HCT116 (cell line): ENCODE measurements around the gene OTOG. TPM values are rescaled to one million over a fixed set of nuclear protein-coding genes. Genes with fewer than 3 reads are reported as not detected.

Experiments
- ATAC-seq: fragments of 200-7000 bp; cut with Tn5 transposase; 2 replicates; pipeline ENCODE4 v1.9.1; 2020; ENCODE audit warnings: mild to moderate bottlenecking, moderate library complexity
- BruUV-seq: library from RNA; stranded (reverse); fragments of 400-500 nt; replicated peaks from 2 replicates; lab custom pipeline; 2021; lab: Mats Ljungman, UMichigan
- CTCF ChIA-PET: fragments of 300-600 bp; sonication (Branson Sonifier 250); formaldehyde crosslinking; loops from one replicate; lab custom pipeline; 2021; ENCODE audit warnings: antibody characterized with exemption; lab: Charles Lee
- POLR2A ChIA-PET: fragments of 300-600, 350-600 bp; sonication (Branson Sonifier 250); formaldehyde crosslinking; loops from one replicate; lab custom pipeline; 2021; ENCODE audit warnings: antibody characterized with exemption; lab: Charles Lee
- RAD21 ChIA-PET, 2 experiments: fragments of 300-600 bp; sonication (Branson Sonifier 250); formaldehyde crosslinking; loops; one replicate each; lab custom pipeline; 2023; ENCODE audit warnings: low total read pairs in 2 of 2; ENCODE audit not compliant: uncharacterized antibody in 2 of 2, unreplicated experiment in 2 of 2, low non-redundant PET in 1 of 2; lab: Charles Lee
- DNase-seq: peaks from one replicate; pipeline ENCODE4 v3.0.0-alpha.2; 2010; ENCODE audit warnings: low read depth, low spot score
- H2AFZ ChIP-seq: fragments of 200-600 bp; shearing (Covaris generic), sonication (generic); 2 replicates; pipeline ENCODE4 v1.6.1; 2017; ENCODE audit warnings: low read depth, mixed run types, mixed read lengths, antibody characterized with exemption, low read length; ENCODE audit not compliant: poor library complexity, severe bottlenecking
- H3K27ac ChIP-seq: 2 replicates; pipeline ENCODE4 v1.5.1; 2012; ENCODE audit warnings: low read depth, low read length
- H3K27me3 ChIP-seq: fragments of 200-600 bp; sonication (generic); 2 replicates; pipeline ENCODE4 v1.6.1; 2016; ENCODE audit warnings: mixed run types, low read length, mixed read lengths; ENCODE audit not compliant: insufficient read depth
- H3K36me3 ChIP-seq, 2 experiments: fragments of 200-500 bp in 1 of 2; fragments of 200-600 bp in 1 of 2; sonication (Bioruptor generic) in 1 of 2; sonication (generic) in 1 of 2; 2 replicates each; pipeline versions ENCODE4 v1.5.1 to v1.6.1; 2014 to 2016; ENCODE audit warnings: low read length in 2 of 2, inconsistent platforms in 1 of 2, mixed read lengths in 1 of 2, mixed run types in 1 of 2; ENCODE audit not compliant: insufficient read depth in 2 of 2, control insufficient read depth in 1 of 2
- H3K4me1 ChIP-seq, 2 experiments: fragments of 200-600 bp in 1 of 2; sonication (generic) in 1 of 2; 2 replicates each; pipeline versions ENCODE4 v1.5.1 to v1.6.1; 2012 to 2017; ENCODE audit warnings: low read length in 2 of 2, inconsistent platforms in 1 of 2, mild to moderate bottlenecking in 1 of 2, mixed read lengths in 1 of 2, mixed run types in 1 of 2, moderate library complexity in 1 of 2; ENCODE audit not compliant: insufficient read depth in 2 of 2, control insufficient read depth in 1 of 2
- H3K4me2 ChIP-seq: fragments of 200-600 bp; sonication (generic); 2 replicates; pipeline ENCODE4 v1.6.1; 2017; ENCODE audit warnings: mixed run types, low read length, mixed read lengths
- H3K4me3 ChIP-seq, 2 experiments: fragments of 200-600 bp in 1 of 2; sonication (generic) in 1 of 2; replicated peaks in 1 of 2; 2 replicates each; pipeline ENCODE4 v1.5.1; 2011 to 2016; ENCODE audit warnings: low read length in 2 of 2, control low read depth in 1 of 2, low read depth in 1 of 2, mild to moderate bottlenecking in 1 of 2, mixed read lengths in 1 of 2, mixed run types in 1 of 2
- H3K79me2 ChIP-seq: fragments of 200-600 bp; sonication (generic); 2 replicates; pipeline ENCODE4 v1.6.1; 2017; ENCODE audit warnings: mild to moderate bottlenecking, mixed run types, low read length, moderate library complexity, mixed read lengths; ENCODE audit not compliant: insufficient read depth
- H3K9ac ChIP-seq: fragments of 200-600 bp; sonication (generic); 2 replicates; pipeline ENCODE4 v1.6.1; 2016; ENCODE audit warnings: low read length, mixed read lengths
- H3K9me2 ChIP-seq: fragments of 200-600 bp; sonication (generic), shearing (Covaris generic); 2 replicates; pipeline ENCODE4 v1.6.1; 2017; ENCODE audit warnings: mixed run types, mild to moderate bottlenecking, moderate library complexity; ENCODE audit not compliant: insufficient read depth
- H3K9me3 ChIP-seq, 2 experiments: fragments of 200-500 bp in 1 of 2; fragments of 200-600 bp in 1 of 2; sonication (Bioruptor generic) in 1 of 2; sonication (generic) in 1 of 2; 2 replicates each; pipeline ENCODE4 v1.6.1; 2014 to 2017; ENCODE audit warnings: low read length in 2 of 2, mixed read lengths in 2 of 2, inconsistent platforms in 1 of 2, low read depth in 1 of 2, mild to moderate bottlenecking in 1 of 2, mixed run types in 1 of 2, moderate library complexity in 1 of 2; ENCODE audit not compliant: control insufficient read depth in 1 of 2, insufficient read depth in 1 of 2
- H4K20me1 ChIP-seq: fragments of 200-600 bp; sonication (generic), shearing (Covaris generic); 2 replicates; pipeline ENCODE4 v1.6.1; 2017; ENCODE audit warnings: mixed run types, mild to moderate bottlenecking, moderate library complexity; ENCODE audit not compliant: insufficient read depth
- ATF3 ChIP-seq: IDR thresholded peaks from 2 replicates; pipeline ENCODE4 v1.6.1; 2012
- CEBPB ChIP-seq: IDR thresholded peaks from 2 replicates; pipeline ENCODE4 v1.6.1; 2012; ENCODE audit warnings: low read depth
- ELF1 ChIP-seq: IDR thresholded peaks from 2 replicates; pipeline ENCODE4 v1.6.1; 2012; ENCODE audit warnings: low read depth, borderline replicate concordance
- MAX ChIP-seq: IDR thresholded peaks from 2 replicates; pipeline ENCODE4 v1.6.1; 2012
- POLR2A ChIP-seq: IDR thresholded peaks from 2 replicates; pipeline ENCODE4 v1.7.0; 2011; ENCODE audit warnings: borderline replicate concordance; ENCODE audit not compliant: insufficient read depth, insufficient read length; ENCODE audit errors: extremely low read depth
- RAD21 ChIP-seq: IDR thresholded peaks from 2 replicates; pipeline ENCODE4 v1.6.1; 2012; ENCODE audit warnings: low read depth, mild to moderate bottlenecking
- SIN3A ChIP-seq: IDR thresholded peaks from 2 replicates; pipeline ENCODE4 v1.6.1; 2012; ENCODE audit warnings: low read depth
- YY1 ChIP-seq: IDR thresholded peaks from 2 replicates; pipeline ENCODE4 v1.6.1; 2011; ENCODE audit warnings: low read length, low read depth, moderate library complexity, mild to moderate bottlenecking; ENCODE audit not compliant: insufficient replicate concordance; ENCODE audit errors: extremely low read depth
- ZNF274 ChIP-seq: fragments of 200-500 bp; sonication (Bioruptor generic); IDR thresholded peaks from 2 replicates; pipeline ENCODE4 v1.6.1; 2014; ENCODE audit warnings: mild to moderate bottlenecking, low read depth, low read length, inconsistent platforms
- intact Hi-C: fragments of 100-400 bp; cut with micrococcal nuclease; formaldehyde crosslinking; loops from 2 replicates; pipeline ENCODE4 v1.10.0; 2022
- total RNA-seq: library from RNA; stranded (reverse); gene quantifications from one replicate; pipeline ENCODE4 v1.2.1, GENCODE V29; 2021; ENCODE audit not compliant: unreplicated experiment
- TF ChIP-seq, protein P1 (sequence below), 3 experiments: fragments of 200-600 bp in 1 of 3; sonication (generic) in 1 of 3; IDR thresholded peaks in 2 of 3; conservative IDR thresholded peaks in 1 of 3; 2 replicates each; pipeline ENCODE4 v1.5.1; 2012 to 2017; ENCODE audit warnings: low read depth in 2 of 3, low read length in 2 of 3, antibody characterized with exemption in 1 of 3, borderline replicate concordance in 1 of 3, control low read depth in 1 of 3, mild to moderate bottlenecking in 1 of 3, mixed read lengths in 1 of 3, mixed run types in 1 of 3, moderate library complexity in 1 of 3; ENCODE audit not compliant: insufficient read depth in 1 of 3

The OTOG gene
- total RNA-seq, 1 experiment from 2014 or later: 0.07 TPM

DNA sequence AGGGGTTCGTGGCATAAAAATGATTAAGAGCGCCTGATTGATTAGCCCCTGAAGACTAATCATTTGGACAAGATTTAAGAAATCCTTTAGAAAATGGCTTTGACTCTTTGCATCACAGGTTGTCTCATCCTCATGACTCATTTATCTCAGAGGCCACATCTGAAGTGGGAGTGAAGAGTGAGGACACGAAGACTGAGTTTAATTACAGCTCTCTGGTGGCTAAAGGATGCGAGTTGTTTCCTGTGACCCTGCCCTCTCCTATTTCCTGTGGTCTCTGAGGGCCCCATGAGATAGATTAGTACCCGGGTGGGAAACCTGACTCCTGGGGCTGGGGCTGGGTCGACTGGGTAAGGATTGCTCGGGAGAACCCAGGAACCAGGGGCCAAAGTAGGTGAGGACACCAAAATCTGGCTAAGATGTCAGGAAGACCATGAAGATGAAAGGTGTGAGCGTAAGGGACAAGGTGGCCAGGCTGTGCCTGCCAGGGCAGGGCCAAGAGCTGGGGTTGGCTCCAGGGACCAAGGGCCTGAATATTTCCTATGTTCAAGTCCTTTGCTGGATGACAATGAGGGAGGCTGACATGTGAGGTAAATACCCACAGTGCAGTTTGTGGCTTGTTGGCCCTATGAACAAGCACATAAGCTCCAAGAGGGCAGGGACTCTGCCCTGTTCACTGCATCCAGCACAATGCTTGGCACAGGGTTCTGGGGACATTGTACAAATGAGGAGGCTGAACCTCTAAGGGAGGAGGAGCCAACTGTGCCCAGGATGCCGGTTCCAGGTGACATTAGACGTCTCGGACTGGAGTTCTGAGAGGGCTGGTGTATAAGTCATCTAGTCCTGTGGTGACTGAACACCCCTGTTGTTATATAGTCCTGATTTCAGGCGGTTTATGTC, 3.6 kb downstream of the OTOG start:
- Histone ChIP-seq H3K79me2 (no peaks in the 10 kb centered on the region), H3K9me2 (no peaks in the 10 kb centered on the region), H3K36me3 (no peaks in the 10 kb centered on the region), H3K27ac (no peak overlapping the region), H3K4me3 (no peak overlapping the region), H3K4me2 (no peak overlapping the region), H4K20me1 (no peaks in the 10 kb centered on the region), H3K27me3 (no peaks in the 10 kb centered on the region), H3K9ac (no peak overlapping the region), H3K4me1 (peaks cover 0 to 3% of the 10 kb centered on the region in 2 experiments; a peak in 2 of 4 replicates)
- intact Hi-C loops: no loop called here
- POLR2A ChIA-PET: no interaction called here
- DNase-seq (no peak), ATAC-seq (no peak)
- CTCF ChIA-PET: no interaction called here
- TF ChIP-seq POLR2A (no peak), ELF1 (no peak), SIN3A (no peak), ATF3 (no peak), RAD21 (no peak)
- TF ChIP-seq, all 23 proteins: peak for 0
- Histone ChIP-seq H2AFZ (no peak overlapping the region), H3K9me3 (no peaks in the 10 kb centered on the region)
- BruUV-seq: no TSS peak
- RAD21 ChIA-PET: no interaction called here

GRCh38 chr11:17551347-17552040, 4.4 kb downstream of the OTOG start:
- ChIA-PET RAD21 (no interaction called here), CTCF (no interaction called here), POLR2A (no interaction called here)
- intact Hi-C loops: no loop called here
- ATAC-seq (no peak), DNase-seq (no peak)
- Histone ChIP-seq H3K4me2 (no peak overlapping the region), H3K27ac (no peak overlapping the region), H3K4me3 (no peak overlapping the region), H3K9ac (no peak overlapping the region), H3K9me2 (no peaks in the 10 kb centered on the region), H4K20me1 (no peaks in the 10 kb centered on the region), H3K36me3 (no peaks in the 10 kb centered on the region), H3K27me3 (no peaks in the 10 kb centered on the region), H2AFZ (no peak overlapping the region), H3K4me1 (peaks cover 0 to 3% of the 10 kb centered on the region in 2 experiments; a peak in 2 of 4 replicates), H3K9me3 (no peaks in the 10 kb centered on the region), H3K79me2 (no peaks in the 10 kb centered on the region)
- no TSS peak for BruUV-seq
- TF ChIP-seq YY1 (no peak), ZNF274 (no peak), CEBPB (no peak), MAX (no peak)
- TF ChIP-seq, protein P1, sequence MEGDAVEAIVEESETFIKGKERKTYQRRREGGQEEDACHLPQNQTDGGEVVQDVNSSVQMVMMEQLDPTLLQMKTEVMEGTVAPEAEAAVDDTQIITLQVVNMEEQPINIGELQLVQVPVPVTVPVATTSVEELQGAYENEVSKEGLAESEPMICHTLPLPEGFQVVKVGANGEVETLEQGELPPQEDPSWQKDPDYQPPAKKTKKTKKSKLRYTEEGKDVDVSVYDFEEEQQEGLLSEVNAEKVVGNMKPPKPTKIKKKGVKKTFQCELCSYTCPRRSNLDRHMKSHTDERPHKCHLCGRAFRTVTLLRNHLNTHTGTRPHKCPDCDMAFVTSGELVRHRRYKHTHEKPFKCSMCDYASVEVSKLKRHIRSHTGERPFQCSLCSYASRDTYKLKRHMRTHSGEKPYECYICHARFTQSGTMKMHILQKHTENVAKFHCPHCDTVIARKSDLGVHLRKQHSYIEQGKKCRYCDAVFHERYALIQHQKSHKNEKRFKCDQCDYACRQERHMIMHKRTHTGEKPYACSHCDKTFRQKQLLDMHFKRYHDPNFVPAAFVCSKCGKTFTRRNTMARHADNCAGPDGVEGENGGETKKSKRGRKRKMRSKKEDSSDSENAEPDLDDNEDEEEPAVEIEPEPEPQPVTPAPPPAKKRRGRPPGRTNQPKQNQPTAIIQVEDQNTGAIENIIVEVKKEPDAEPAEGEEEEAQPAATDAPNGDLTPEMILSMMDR (IDR thresholded peaks at IDR 0.05 in 2 of 3, conservative IDR thresholded peaks at IDR 0.05 in 1 of 3; ENCODE audit: borderline replicate concordance in 1 of 3, insufficient read depth in 1 of 3, low read depth in 2 of 3, low read length in 2 of 3): no peak
